Muscle layer of colon (tissue), 2 donors: Measurements from ENCODE around the gene SPATA16.

Source experiments
- H3K27ac ChIP-seq: one replicate; pipeline ENCODE4 v1.7.0; 2013; ENCODE audit warnings: low read depth, mild to moderate bottlenecking, low read length, moderate library complexity
- H3K27me3 ChIP-seq, 2 donors: one replicate each; pipeline ENCODE4 v1.7.0; 2013; ENCODE audit warnings: low read length in 2 of 2, mild to moderate bottlenecking in 2 of 2; ENCODE audit not compliant: insufficient read depth in 2 of 2, control insufficient read depth in 1 of 2
- H3K36me3 ChIP-seq: one replicate; pipeline ENCODE4 v1.7.0; 2013; ENCODE audit warnings: mild to moderate bottlenecking, low read length; ENCODE audit not compliant: insufficient read depth
- H3K4me1 ChIP-seq: one replicate; pipeline ENCODE4 v1.7.0; 2013; ENCODE audit warnings: mild to moderate bottlenecking, low read length; ENCODE audit not compliant: insufficient read depth
- H3K4me3 ChIP-seq, 2 donors: one replicate each; pipeline ENCODE4 v1.7.0; 2013; ENCODE audit warnings: low read length in 2 of 2, low read depth in 1 of 2, mild to moderate bottlenecking in 1 of 2, moderate library complexity in 1 of 2
- H3K9ac ChIP-seq: one replicate; pipeline ENCODE4 v1.7.0; 2013; ENCODE audit warnings: low read length
- H3K9me3 ChIP-seq: one replicate; pipeline ENCODE4 v1.7.0; 2013; ENCODE audit warnings: mild to moderate bottlenecking, low read length
- donor health status: abdominal sarcoma.
- donor health status: Adenocarcinoma of cecum.

The SPATA16 gene

DNA sequence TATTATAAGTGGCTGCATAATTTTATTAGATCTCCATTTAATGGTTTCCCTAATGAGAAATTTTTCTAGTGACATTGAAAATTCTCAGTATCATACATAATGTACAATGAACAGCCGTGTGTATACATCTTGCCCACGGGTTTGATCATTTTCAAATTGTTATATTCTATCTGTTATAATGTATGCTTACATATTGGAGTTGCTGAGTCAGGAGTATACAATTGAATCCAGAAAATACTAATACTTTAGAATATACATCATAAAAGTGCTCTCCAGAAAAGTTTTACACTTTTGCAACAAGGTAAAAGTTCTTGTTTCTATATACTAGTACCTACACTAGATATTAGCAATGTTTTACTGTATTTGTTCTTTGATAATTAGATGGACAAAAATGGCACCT lies 82.8 kb downstream of the SPATA16 start:
- no peak overlapping the region for H3K4me3 ChIP-seq
- H3K27me3 ChIP-seq = no peaks in the 10 kb centered on the region
- no peaks in the 10 kb centered on the region for H3K4me1 ChIP-seq
- no peak overlapping the region for H3K27ac ChIP-seq
- no peak overlapping the region for H3K9ac ChIP-seq
- H3K9me3 ChIP-seq = no peaks in the 10 kb centered on the region
- H3K36me3 ChIP-seq = no peaks in the 10 kb centered on the region

DNA sequence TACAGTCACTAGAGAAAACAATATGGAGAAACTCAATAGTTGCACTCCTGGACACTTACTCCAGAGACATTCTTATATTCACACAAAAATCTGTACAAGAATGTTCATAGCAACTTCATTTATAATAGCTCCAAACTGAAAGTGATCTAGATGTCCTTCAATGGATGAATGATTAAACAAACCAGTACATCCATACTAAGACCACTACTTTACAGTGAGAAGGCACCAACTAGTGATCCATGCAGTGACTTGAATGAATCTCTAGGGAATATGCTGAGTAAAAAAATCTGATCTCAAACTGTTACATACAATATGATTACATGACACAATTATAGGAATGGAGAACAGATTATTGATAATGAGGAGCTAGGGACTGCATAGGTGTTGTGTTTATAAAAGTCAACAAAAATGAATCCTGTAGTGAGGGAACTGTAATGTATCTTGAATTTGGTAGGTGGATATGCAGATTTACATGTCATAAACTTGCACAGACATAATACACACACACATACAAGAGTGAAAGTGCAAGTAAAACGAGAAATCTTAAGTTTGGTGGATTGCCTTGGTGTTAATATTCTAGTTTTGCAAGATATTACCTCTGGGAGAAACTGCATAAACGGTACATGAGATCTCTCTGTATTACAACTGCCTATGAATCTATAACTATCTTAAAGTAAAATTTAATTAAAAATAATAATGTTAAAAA lies 85.7 kb downstream of the SPATA16 start:
- Histone ChIP-seq H3K36me3 (no peaks in the 10 kb centered on the region), H3K4me1 (no peaks in the 10 kb centered on the region), H3K9ac (no peak overlapping the region), H3K9me3 (no peaks in the 10 kb centered on the region), H3K27ac (no peak overlapping the region), H3K27me3 (no peaks in the 10 kb centered on the region), H3K4me3 (no peak overlapping the region)

- Histone ChIP-seq H3K9ac (no peak overlapping the region), H3K9me3 (no peaks in the 10 kb centered on the region), H3K27ac (no peak overlapping the region), H3K4me1 (no peaks in the 10 kb centered on the region), H3K27me3 (no peaks in the 10 kb centered on the region), H3K4me3 (no peak overlapping the region), H3K36me3 (no peaks in the 10 kb centered on the region)
Observed at GRCh38 chr3:173049360-173049759, 91.7 kb downstream of the SPATA16 start.

GRCh38 chr3:173045770-173046382 lies 95.2 kb downstream of the SPATA16 start:
- Histone ChIP-seq H3K9ac (no peak overlapping the region), H3K9me3 (no peaks in the 10 kb centered on the region), H3K27me3 (no peaks in the 10 kb centered on the region), H3K4me3 (no peak overlapping the region), H3K27ac (no peak overlapping the region), H3K4me1 (no peaks in the 10 kb centered on the region), H3K36me3 (no peaks in the 10 kb centered on the region)

GRCh38 chr3:173044998-173045397 lies 96.0 kb downstream of the SPATA16 start:
- no peak overlapping the region for H3K27ac ChIP-seq
- H3K36me3 ChIP-seq = no peaks in the 10 kb centered on the region
- no peaks in the 10 kb centered on the region for H3K4me1 ChIP-seq
- no peaks in the 10 kb centered on the region for H3K27me3 ChIP-seq
- H3K9me3 ChIP-seq = no peaks in the 10 kb centered on the region
- no peak overlapping the region for H3K9ac ChIP-seq
- no peak overlapping the region for H3K4me3 ChIP-seq

DNA sequence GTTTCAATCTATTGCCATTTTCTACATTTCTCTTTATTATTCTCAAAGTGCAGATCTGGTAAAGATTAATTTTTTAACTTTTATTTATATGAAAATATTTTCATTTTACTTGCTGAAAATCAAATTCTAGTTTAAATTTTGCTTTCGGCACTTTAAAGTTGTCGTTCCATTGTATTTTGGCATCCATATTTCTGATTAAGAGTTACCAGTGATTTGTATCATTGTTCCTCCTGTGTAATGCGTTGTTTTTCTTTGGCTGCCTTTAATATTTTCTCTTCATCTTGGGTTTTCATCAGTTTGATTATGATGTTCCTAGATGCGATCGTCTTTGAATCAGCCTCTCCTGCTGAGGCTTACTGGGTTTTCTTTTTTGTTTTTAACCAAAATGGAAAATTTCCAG lies 97.3 kb downstream of the SPATA16 start:
- Histone ChIP-seq H3K27me3 (no peaks in the 10 kb centered on the region), H3K27ac (no peak overlapping the region), H3K4me3 (no peak overlapping the region), H3K4me1 (no peaks in the 10 kb centered on the region), H3K9ac (no peak overlapping the region), H3K9me3 (no peaks in the 10 kb centered on the region), H3K36me3 (no peaks in the 10 kb centered on the region)

DNA sequence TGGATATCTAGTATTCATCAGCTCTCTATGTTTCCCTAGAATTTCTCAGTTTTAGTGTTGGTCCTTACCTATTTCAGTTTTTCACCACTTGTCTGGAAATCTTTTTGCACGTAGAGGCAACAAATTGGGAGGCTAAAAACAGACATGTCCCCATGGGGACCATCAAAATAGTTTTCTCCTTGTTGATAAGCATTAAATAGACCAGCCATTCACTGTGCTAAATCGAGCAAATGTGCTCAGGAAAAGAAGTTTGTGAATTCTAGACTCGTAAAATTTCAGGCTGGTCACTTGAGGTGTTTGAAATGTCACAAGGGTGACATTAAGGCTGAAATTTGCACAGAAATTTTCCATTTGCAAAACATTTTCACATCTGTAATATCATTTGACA lies 102.6 kb downstream of the SPATA16 start:
- no peaks in the 10 kb centered on the region for H3K36me3 ChIP-seq
- H3K4me1 ChIP-seq = no peaks in the 10 kb centered on the region
- H3K9me3 ChIP-seq = no peaks in the 10 kb centered on the region
- H3K27me3 ChIP-seq = no peaks in the 10 kb centered on the region
- no peak overlapping the region for H3K9ac ChIP-seq
- H3K27ac ChIP-seq = no peak overlapping the region
- H3K4me3 ChIP-seq = no peak overlapping the region

GRCh38 chr3:173037840-173038483 lies 103.1 kb downstream of the SPATA16 start:
- Histone ChIP-seq H3K9ac (no peak overlapping the region), H3K27ac (no peak overlapping the region), H3K4me3 (no peak overlapping the region), H3K27me3 (no peaks in the 10 kb centered on the region), H3K9me3 (no peaks in the 10 kb centered on the region), H3K36me3 (no peaks in the 10 kb centered on the region), H3K4me1 (no peaks in the 10 kb centered on the region)

DNA sequence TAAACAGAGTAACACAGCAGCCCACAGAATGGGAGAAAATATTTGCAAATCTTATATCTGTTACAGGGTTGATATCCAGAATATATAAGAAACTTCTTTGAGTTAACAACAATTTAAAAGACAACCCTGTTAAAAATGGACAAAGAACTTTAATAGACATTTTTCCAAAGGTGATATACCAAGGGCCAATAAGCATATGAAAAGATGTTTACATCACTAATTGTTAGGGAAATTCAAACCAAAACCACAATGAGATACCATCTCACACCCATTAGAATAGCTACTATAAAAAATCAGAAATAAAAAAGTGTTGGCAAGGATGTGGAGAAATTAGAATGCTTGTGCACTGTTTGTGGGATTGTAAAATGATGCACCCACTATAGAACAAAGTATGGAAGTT lies 110.8 kb downstream of the SPATA16 start:
- no peaks in the 10 kb centered on the region for H3K4me1 ChIP-seq
- no peak overlapping the region for H3K9ac ChIP-seq
- no peak overlapping the region for H3K4me3 ChIP-seq
- no peaks in the 10 kb centered on the region for H3K9me3 ChIP-seq
- no peak overlapping the region for H3K27ac ChIP-seq
- no peaks in the 10 kb centered on the region for H3K27me3 ChIP-seq
- no peaks in the 10 kb centered on the region for H3K36me3 ChIP-seq

DNA sequence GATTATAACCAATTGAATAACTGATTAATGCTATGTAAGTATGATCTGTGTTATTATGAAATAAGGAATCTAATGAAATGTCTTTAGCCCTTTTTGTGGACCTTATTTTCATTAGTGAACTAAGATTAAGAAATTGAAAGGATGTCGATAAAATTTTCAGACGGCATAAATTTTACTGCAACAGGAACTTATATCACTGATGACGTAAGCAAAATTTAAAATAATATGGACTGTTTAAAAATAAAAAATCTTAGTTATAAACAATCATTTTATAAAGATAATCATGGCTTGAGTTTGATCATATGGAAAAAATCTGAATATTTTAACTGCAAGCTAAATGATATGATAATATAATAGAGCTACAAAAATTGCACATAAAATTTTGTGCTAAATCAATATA lies 112.7 kb downstream of the SPATA16 start:
- no peaks in the 10 kb centered on the region for H3K4me1 ChIP-seq
- H3K27ac ChIP-seq = no peak overlapping the region
- H3K9me3 ChIP-seq = no peaks in the 10 kb centered on the region
- H3K9ac ChIP-seq = no peak overlapping the region
- H3K4me3 ChIP-seq = no peak overlapping the region
- no peaks in the 10 kb centered on the region for H3K27me3 ChIP-seq
- H3K36me3 ChIP-seq = no peaks in the 10 kb centered on the region

DNA sequence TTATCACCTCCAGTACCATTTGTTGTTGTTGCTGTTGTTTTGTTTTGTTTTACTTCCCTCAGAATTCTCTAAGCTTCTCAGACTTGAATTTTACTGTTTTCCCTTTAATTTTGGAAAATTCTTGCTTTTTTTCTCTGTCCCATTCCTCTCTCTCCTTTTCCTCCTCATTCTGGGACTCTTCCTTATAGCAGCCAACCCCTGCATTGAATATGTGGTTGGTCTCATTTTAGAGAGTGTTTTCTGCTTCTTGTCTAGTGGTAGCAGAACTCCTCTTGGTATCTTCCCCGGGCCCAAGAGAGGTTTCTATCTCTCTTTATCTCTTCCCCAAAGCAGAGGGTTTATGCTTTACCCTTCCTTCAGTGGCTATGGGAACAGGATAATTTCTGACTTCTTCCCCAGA lies 113.6 kb downstream of the SPATA16 start:
- no peak overlapping the region for H3K4me3 ChIP-seq
- no peaks in the 10 kb centered on the region for H3K36me3 ChIP-seq
- H3K4me1 ChIP-seq = no peaks in the 10 kb centered on the region
- no peak overlapping the region for H3K9ac ChIP-seq
- no peaks in the 10 kb centered on the region for H3K9me3 ChIP-seq
- H3K27ac ChIP-seq = no peak overlapping the region
- H3K27me3 ChIP-seq = no peaks in the 10 kb centered on the region

DNA sequence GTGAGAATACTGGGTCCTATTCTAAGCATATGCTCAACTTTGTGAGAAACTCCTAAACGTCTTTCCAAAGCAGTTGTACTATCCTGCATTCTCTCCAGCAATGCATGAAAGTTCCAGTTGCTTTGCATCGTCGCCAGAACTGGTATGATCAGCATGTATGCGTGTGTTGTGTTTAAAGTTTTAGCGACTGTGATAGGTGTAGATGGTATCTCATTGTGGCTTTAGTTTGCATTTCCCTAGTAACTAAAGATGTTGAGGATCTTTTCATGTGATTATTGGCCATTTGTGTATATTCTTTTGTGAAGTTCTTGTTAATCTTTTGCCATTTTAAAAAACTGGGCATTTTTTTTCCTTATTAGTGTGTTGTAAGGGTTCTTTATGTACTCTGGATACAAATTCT lies 115.1 kb downstream of the SPATA16 start:
- Histone ChIP-seq H3K27ac (no peak overlapping the region), H3K4me1 (no peaks in the 10 kb centered on the region), H3K4me3 (no peak overlapping the region), H3K36me3 (no peaks in the 10 kb centered on the region), H3K9ac (no peak overlapping the region), H3K27me3 (no peaks in the 10 kb centered on the region), H3K9me3 (no peaks in the 10 kb centered on the region)
